ENCODE measurements around the gene CDS1.
"Not testable (repeated sequence)": the region's sequence is repeated elsewhere in the genome, so short reads cannot be mapped to it uniquely, and the experiment has no call there.

The CDS1 gene

GRCh38 chr4:84614891-84615290, 32.0 kb downstream of the CDS1 start:
- DNase-seq = no peak

DNA sequence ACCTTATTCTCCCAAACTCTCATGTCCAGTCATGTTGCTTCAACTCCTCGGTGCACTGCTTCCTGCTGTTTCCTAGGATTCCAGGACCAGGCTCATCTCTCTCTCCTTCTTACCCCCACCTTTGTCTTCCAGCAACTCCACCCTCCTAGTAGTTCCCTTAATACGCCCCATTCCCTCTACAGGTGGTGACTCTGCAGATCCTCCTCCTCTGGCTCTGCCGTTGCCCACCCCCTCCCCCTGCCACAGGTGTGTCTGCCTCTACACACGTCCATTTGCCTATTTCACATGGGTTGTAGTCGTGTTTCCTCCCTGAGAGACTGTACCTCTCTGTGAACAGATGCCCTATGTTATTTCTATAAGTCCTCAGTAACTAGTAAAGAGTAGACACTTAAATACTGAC, 32.4 kb downstream of the CDS1 start:
- no peak for DNase-seq

GRCh38 chr4:84622959-84623358, 40.0 kb downstream of the CDS1 start:
- DNase-seq = no peak

DNA sequence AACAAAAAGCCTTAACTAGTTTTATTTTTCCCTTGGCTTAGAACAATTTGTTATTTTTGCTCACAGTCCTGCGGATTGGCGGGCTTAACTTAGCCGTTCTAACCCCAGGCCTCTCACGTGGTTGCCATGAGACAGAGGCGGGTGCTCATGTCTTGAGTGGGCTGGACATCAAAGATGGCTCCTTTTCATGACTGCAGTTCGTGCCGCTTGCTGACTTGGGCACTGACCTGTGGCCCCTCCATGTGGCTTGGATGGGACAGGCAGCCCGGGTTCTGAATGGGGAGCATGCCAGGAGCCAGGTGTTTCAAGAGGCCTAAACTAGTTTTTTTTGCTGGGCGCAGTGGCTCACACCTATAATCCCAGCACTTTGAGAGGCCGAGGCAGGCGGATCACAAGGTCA, 40.7 kb downstream of the CDS1 start:
- no peak for DNase-seq

DNA sequence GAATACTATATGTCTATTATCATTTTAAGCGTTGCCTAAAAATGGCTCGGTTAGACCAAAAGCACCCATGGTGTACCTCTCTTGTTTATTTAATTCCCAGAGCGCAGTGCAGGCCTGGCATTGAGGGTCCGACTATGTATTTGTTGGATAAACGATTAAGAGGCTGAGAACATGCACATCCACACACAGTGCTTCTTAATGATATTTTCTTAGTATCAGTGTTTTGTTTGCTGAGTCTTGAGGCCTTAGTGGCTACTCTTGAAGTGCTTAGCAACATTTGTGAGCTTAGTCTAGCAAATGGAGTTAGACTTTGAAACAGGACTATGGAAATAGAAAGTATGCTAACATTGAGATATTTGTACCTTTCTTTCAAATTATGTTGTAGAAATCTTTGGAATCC, 43.7 kb downstream of the CDS1 start:
- DNase-seq = no peak

GRCh38 chr4:84631573-84631972, 48.6 kb downstream of the CDS1 start:
- DNase-seq = no peak

GRCh38 chr4:84632092-84632491, 49.2 kb downstream of the CDS1 start:
- no peak for DNase-seq

- no peak for DNase-seq
Measured at GRCh38 chr4:84634961-84635360, 52.0 kb downstream of the CDS1 start.

DNA sequence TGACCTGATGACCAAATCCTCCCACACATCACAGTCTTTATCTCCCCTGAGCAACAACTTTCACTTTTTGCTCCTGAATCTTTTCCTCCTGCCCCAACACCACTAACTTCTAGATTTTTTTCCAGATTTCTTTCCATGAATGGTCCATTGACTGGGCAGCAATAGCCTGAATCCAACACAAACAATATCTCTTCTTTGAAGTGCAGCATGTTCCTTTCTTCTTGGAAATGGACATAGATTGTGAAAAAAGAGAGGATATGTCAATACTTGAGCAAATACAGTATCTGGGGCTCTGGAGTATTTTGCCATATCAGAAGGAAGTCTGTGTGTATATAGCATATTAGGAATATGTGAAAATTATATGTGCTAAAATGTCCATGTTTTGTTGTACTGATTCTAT, 55.2 kb downstream of the CDS1 start:
- DNase-seq = no peak

GRCh38 chr4:84639145-84639544, 56.2 kb downstream of the CDS1 start:
- DNase-seq = no peak

GRCh38 chr4:84644087-84644486, 61.2 kb downstream of the CDS1 start:
- no peak for DNase-seq

- DNase-seq = no peak
Measured at GRCh38 chr4:84647312-84647884, 64.5 kb downstream of the CDS1 start.

DNA sequence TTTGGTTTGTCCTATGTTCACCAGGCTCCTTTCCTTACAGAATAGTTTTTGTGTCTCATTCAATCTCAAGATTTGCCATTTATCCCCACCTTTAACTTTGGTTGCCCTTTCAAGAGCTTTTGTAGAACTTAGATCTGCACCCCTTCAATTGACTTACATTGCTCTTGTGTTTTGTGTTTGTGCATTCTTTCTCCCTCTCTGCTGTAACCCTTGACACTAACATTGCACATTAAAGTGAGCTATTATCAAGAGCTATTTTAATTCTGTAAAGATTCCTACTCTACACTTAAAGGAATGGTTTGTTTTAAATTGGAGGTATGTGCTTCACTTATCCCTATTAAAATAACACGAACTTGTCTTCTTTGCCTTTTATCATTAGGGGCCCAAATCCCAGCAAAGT, 65.3 kb downstream of the CDS1 start:
- no peak for DNase-seq

- no peak for DNase-seq
Measured at GRCh38 chr4:84648863-84649647, 66.1 kb downstream of the CDS1 start.

GRCh38 chr4:84651499-84651898, 68.6 kb downstream of the CDS1 start:
- DNase-seq = no peak

DNA sequence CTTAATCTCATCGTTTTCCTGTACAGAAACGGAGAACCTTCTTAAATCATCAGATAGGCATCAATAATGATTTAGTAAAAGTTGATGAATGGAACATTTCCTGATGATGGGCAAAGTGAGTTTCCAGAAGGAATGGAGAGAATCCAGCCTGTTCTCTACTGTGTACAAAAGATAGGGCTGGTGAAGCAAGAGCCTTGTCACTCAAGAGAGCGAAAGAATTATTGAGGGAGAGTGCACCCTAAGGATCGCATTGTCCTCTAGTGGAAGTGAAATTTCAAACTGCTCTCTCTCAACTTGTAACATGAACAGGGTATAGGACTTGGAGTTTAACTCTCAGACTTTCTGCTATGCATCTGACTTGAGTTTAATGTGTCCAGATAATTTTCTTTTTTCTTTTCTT, 69.6 kb downstream of the CDS1 start:
- no peak for DNase-seq

DNA sequence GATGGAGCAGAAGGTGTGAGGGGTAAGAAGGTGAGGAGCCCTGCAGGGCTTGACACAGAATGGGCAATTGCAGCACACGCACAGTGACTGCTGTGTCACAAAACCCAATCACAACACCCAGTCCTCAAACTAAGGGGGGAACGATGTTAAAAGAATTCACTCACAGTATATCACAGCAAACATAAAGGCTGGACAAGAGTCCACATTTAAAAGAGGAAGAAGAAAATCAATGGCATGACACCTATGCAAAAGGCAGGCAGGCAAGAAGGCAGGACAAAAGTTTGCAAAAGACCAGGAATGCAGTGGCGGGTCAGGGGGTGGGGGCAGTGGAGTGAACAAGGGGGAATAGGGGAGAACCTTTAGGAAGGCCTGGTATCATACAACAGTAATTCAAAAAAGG, 77.7 kb downstream of the CDS1 start:
- DNase-seq = no peak

GRCh38 chr4:84661191-84661939, 78.4 kb downstream of the CDS1 start:
- DNase-seq = no peak

GRCh38 chr4:84664767-84665166, 81.8 kb downstream of the CDS1 start:
- not testable (repeated sequence) for DNase-seq

DNA sequence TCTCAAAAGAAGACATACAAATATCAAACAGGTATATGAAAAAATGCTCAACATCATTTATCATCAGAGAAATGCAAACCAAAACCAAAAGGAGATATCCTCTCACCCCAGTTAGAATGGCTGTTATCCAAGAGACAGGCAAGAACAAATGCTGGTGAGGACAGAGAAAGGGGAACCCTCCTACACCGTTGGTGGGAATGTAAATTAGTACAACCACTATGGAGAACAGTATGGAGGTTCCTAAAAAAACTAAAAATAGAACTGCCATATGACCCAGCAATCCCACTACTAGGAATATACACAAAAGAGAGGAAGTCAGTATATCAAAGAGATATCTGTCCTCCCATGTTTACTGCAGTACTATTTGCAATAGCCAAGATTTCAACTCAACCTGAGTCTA, 83.5 kb downstream of the CDS1 start:
- no peak for DNase-seq

DNA sequence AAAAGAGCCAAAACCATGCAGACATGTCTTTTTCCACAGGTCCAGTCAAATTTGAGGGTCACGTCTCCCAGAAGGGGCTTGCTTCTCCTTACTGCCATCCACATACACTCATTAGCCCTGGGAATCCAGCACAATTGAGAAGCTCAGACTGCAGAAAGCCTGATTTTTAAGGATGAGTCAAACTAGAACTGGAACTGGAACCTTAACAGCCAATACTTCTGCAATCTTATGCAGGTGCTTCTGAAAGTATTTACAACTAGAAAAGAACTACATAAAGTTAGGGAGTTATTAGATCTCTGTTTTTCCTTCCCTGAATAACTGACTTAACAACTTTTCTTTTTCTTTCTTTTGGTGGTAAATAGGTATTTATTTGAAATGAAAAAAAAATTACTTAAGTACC, 86.3 kb downstream of the CDS1 start:
- DNase-seq = no peak

GRCh38 chr4:84672177-84672576, 89.2 kb downstream of the CDS1 start:
- DNase-seq = no peak

DNA sequence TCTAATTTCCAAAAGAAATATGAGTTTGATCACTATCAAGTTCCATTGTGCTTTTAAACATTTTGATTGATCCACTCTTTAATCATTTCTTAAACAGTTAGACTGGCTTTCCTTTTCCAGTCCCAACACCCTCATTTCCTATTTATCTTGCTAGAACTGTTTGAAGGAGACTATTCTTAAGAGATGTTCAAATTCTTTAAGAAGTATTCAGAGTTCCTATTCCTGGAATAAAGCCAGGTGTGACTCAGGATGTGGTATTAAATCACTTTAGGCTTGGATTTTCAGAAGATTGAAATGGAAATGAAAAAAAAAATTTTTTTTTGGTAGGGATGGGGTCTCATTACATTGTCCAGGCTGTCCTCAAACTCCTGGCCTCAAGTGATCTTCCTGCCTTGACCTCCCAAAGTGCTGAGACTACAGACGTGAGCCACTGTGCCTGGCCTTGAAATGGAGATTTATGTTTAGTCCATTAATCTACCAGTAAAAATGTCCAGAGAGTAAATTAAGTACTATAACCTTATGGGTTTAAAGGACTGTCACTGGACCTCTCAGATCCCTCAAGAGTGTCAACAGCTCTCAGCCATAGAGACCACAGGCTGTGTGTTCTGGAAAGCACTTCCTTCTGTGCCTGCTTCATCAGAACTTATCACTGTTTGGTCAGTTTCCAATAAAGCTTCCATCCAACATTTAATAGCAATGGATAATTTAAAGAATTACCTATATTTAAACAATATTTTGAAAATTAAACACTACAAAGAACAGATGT, 90.7 kb downstream of the CDS1 start:
- no peak for DNase-seq

All from DMS79 (cell line).